Measurements from ENCODE around the gene SPATA4.
A peak's percentile ranks its signal among the peaks of the same experiment; 100 is the strongest.

SPATA4 gene

GRCh38 chr4:176149680-176150355 lies 45.6 kb downstream of the SPATA4 start (continued):
- no peak for TF ChIP-seq RARB (CRISPR knock-in tag; IDR thresholded peaks at IDR 0.05)
- no peak for TF ChIP-seq PATZ1 (CRISPR knock-in tag; IDR thresholded peaks at IDR 0.05; ENCODE audit: borderline replicate concordance)
- TF ChIP-seq CSDC2 (CRISPR knock-in tag; IDR thresholded peaks at IDR 0.05), result no peak
- no peak for TF ChIP-seq ZNF565 (CRISPR knock-in tag; conservative IDR thresholded peaks at IDR 0.05; ENCODE audit: low read depth)

GRCh38 chr4:176142253-176142652 lies 53.1 kb downstream of the SPATA4 start:
- no peak for TF ChIP-seq ZC3H10 (CRISPR knock-in tag; IDR thresholded peaks at IDR 0.05)
- no peak for ATAC-seq

GRCh38 chr4:176139518-176139917 lies 55.9 kb downstream of the SPATA4 start:
- peak; percentile 71 for TF ChIP-seq ISL1 (CRISPR knock-in tag; IDR thresholded peaks at IDR 0.05)
- no peak for TF ChIP-seq TSHZ2 (CRISPR knock-in tag; IDR thresholded peaks at IDR 0.05)
- TF ChIP-seq PPARA (CRISPR knock-in tag; IDR thresholded peaks at IDR 0.05; ENCODE audit: borderline replicate concordance), result no peak
- no peak for ATAC-seq

GRCh38 chr4:176137631-176138030 lies 57.8 kb downstream of the SPATA4 start:
- TF ChIP-seq TSHZ2 (CRISPR knock-in tag; IDR thresholded peaks at IDR 0.05) (no peak), ESRRG (CRISPR knock-in tag; IDR thresholded peaks at IDR 0.05) (no peak), ISL1 (CRISPR knock-in tag; IDR thresholded peaks at IDR 0.05) (no peak), TOX (CRISPR knock-in tag; IDR thresholded peaks at IDR 0.05; ENCODE audit: borderline replicate concordance) (no peak), CREB5 (CRISPR knock-in tag; IDR thresholded peaks at IDR 0.05; ENCODE audit: low read depth) (no peak), GLIS3 (CRISPR knock-in tag; IDR thresholded peaks at IDR 0.05) (no peak), PPARA (CRISPR knock-in tag; IDR thresholded peaks at IDR 0.05; ENCODE audit: borderline replicate concordance) (no peak), CSRNP3 (CRISPR knock-in tag; IDR thresholded peaks at IDR 0.05) (no peak), ZFP3 (CRISPR knock-in tag; IDR thresholded peaks at IDR 0.05) (no peak)
- ATAC-seq, result no peak

- ATAC-seq, result no peak; the same call in 1 of the 3 replicates
Measured at GRCh38 chr4:176134670-176135069, 60.7 kb downstream of the SPATA4 start.

More at GRCh38 chr4:176134670-176135069, 60.7 kb downstream of the SPATA4 start:
- TF ChIP-seq CREB5 (CRISPR knock-in tag; IDR thresholded peaks at IDR 0.05; ENCODE audit: low read depth) (no peak), ZFP3 (CRISPR knock-in tag; IDR thresholded peaks at IDR 0.05) (no peak), POU6F1 (CRISPR knock-in tag; IDR thresholded peaks at IDR 0.05; ENCODE audit: borderline replicate concordance, low read depth) (no peak), PATZ1 (CRISPR knock-in tag; IDR thresholded peaks at IDR 0.05; ENCODE audit: borderline replicate concordance) (no peak)

Data from SK-N-SH treated with all-trans-retinoic acid at 6 μM for 48 hours (cell line).